ENCODE results near the gene COG3.

DNA sequence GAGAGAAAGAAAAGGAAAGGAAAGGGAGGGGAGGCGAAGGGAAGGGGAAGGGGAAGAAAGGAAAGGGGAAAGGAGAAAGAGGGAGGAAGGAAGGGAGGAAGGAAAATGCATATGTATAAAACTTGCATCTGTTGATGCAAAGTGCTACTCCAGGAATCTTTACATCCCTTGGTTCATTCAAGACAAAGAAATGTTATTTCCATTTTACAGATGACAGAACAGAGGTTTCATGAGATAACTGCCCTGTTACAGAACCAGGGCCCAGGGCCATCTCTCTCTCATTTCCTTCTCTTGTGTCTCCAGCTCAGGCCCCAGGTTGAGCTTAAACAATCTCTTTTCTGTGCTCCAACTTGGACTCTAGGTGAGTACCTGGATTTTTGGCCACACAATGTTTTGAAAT, 44.8 kb upstream of the COG3 start:
- TF ChIP-seq EZH2 (IDR thresholded peaks at IDR 0.05; ENCODE audit: borderline replicate concordance, low read depth, low read length, poor library complexity, severe bottlenecking), result no peak
- no peak for TF ChIP-seq CTCF (conservative IDR thresholded peaks at IDR 0.05; ENCODE audit: low read depth, low read length)
